HG02981 (cell line): ENCODE data around the gene AUTS2.

ENCODE experiments used
- ATAC-seq: cut with Tn5 transposase; IDR thresholded peaks from one replicate; pipeline ENCODE4 v1.9.1; 2021; ENCODE audit warnings: mild to moderate bottlenecking, moderate library complexity; ENCODE audit not compliant: unreplicated experiment

Gene AUTS2

DNA sequence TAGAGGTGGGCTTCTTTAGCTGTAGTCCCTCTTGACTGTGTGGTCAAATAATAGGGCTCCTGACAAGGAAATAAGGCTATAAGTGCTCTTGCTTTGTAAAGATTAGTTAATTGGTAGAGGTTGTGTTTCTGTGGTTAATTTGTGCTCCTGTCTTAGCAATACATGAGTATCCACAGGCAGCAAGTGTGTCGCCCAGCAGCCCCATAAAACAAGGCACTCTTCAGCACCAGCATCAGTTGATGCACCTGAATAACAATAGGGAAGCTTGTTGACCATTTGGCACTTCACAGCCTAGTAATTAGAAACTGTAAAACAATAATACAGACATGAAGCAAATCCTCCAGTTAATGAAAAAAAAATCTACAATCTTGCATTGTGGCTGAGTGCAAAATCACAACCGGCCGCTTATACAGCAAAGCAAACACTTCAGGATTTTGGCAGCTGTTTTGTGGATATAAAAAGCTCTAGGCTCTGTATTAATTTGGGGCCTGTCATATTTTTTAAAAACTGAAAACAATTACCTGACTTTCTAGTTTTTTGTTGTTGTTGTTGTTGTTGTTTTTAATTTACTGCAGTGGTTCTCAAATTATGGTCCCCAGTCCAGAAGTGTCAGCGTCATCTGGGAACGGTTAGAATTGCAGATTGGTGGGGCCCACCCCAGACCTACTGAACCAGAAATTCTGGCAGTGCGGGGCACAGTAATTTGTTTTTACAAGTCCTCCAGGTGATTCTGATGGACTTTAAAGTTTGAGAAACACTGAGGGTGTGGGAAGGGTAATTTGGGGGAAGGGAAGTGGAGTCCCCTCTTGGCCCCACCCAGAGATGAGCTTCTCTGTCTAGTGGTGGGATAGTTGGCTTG is 56.8 kb downstream of the AUTS2 start:
- ATAC-seq: no peak

DNA sequence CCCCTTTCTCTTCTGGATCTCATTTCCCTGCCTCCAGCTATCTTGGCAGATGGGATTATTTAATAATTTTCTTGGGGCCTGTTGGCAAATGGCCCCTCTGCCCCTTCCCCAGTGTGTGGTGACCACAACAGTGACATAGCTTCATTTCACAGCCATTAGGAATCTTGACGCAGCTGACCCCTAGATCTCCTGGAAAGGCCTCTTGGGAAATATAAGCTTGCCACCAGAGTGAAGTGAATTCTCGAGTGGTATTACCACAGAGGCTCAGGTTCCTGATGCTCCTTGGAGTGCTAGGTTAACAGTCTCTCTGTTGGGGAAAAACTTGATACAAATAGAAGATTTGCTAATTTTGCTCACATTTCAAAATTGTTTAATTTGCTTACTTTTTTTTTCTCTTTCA is 57.8 kb downstream of the AUTS2 start:
- ATAC-seq: no peak

DNA sequence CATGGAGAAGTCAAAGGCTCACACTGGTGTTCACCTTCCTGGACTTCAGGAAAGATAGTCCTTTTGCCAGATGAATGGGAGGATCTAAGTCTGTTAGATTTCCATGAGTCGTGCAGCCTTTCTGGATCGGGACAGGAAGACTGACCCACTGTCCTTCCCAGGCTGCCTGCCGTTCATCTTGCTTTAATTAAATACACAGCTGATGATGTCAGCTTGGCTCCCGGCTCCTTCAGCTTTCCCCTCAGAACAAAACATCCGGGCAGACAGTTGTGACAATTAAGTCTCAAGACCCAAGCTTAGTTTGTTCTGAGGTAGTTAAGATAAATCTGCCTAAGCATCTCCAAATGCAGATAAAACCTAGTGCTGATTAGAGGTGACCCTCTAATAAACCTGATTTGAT is 58.6 kb downstream of the AUTS2 start:
- no peak for ATAC-seq

DNA sequence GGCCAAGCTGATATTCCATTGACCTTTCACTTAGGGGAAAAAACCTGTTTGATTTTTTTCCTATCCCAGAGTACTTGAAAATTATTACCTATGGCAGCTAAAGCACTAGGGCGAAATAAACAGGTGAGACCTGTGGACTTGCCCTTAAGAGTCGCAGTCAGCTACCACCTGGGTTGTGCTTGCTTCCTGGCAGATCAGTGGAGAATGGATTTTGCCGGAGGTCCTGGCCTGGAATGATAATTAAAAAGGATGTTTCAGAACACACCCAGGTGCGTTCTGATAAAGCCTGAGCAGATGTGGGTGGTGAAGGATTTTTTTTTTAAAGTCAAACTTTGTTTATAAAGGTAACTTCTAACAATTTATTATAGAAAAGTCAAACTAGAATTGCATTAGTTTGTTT is 59.1 kb downstream of the AUTS2 start:
- no peak for ATAC-seq

DNA sequence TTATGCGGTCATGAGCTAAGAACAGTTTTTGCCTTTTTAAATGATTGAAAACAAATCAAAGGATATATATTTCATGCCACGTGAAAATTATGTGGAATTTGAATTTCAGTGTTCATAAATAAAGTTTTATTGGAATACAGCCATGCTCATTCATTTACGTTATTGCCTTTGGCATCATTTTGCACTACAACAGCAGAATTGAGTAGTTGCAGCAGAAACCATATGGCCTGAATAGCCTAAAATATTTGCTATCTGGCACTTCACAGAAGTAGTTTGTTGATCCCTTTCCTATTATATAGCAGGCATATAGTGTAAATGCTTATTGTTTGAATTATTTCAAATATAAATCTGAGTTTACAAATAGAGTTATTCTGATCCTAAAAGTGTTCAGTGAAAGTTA is 59.7 kb downstream of the AUTS2 start:
- no peak for ATAC-seq

DNA sequence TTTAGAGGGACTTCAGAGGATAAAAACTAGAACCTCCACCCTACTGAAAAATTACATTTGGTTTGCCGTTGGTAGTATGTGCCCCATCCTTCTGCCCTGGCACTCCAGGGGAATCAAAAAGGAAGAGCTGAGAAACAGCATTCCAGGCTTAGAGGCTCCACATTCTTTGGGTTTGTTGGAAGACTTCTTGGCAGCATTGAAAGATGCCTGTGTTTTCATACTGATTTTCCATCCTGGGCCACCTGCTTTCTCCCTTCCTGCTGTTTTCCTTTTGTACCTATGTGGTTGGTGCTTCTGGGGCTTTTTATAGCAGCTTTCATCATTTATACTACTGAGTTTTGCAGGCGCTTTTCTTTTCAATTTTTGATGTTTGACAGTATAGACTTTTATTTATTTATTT is 61.7 kb downstream of the AUTS2 start:
- no peak for ATAC-seq

DNA sequence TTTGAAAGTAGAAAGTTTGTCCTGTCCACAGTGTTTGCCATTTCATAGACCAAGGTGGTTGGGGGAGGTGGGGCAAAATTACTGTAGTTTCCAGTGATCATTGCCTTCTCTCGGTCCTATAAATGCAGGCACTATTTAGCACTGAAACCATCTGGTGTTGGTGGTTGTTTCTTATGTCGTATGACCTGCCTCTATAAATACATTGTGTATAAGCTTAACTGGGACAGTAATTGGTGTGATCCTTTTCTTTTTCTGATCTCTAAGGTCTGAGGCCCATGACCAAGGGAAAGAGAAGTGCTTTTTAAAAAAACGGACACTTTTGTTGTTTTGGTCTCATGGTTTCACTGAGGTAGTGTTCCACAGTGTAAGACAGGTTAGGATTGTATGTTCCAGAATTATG is 63.1 kb downstream of the AUTS2 start:
- no peak for ATAC-seq

DNA sequence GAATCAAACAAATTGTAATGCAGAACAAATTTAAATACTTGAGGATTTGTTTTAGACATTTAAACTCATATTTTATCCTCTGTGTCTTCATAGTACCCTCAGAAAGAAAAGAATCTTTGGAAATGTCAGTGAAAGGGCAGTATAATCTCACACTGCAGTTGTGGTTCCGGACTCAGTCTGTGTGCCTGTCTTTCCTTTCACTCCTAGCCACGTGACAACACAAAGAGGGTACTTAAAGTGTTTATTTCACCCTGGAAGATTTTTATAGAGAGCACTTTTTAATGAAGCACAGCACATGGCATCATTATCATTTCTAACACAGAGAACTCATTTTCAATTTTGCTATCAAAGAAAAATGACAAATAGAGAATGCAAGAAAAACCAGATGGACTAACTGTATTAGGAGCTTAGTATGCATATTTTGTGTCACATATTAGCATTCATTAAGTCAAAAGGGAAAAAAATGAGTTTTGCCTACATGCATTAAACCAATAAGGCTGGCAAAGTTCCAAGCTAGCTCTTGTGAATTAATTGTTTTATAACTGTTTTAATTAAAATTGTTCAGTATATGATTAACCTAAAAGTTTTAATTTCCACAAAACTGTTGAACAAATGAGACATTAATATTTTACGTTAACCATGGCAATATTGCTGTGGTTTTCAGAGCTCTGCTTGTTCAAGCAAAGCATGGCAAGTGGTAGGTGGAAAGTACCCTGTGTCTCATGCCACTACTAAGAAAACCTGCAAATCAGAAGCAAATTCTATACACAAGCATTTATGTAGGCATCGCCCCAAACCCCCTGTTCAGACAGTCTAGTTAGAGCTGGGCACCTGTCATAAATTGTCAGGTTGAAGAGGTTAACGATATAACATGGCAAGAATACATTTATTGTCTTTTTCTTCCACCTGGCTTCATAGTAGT is 65.9 kb downstream of the AUTS2 start:
- peak; percentile 57 for ATAC-seq

DNA sequence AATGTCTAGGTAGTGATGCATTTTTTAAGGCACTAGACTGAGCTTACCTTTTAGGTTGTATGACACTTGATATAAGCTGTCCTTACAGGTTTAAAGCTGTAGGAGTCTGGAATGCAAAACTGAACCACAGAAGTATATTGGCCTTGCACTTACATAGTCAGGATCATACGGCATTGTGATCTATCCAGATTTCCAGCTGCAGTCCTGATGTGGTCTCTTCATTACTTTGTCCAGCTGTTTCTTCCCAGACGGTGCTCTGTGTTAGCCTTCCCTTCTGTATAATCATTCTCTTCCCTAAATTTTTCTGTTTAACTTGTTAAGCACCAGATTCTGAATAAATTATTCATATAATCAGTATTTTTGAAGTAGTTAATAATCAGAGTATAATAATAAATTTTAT is 67.1 kb downstream of the AUTS2 start:
- no peak for ATAC-seq

DNA sequence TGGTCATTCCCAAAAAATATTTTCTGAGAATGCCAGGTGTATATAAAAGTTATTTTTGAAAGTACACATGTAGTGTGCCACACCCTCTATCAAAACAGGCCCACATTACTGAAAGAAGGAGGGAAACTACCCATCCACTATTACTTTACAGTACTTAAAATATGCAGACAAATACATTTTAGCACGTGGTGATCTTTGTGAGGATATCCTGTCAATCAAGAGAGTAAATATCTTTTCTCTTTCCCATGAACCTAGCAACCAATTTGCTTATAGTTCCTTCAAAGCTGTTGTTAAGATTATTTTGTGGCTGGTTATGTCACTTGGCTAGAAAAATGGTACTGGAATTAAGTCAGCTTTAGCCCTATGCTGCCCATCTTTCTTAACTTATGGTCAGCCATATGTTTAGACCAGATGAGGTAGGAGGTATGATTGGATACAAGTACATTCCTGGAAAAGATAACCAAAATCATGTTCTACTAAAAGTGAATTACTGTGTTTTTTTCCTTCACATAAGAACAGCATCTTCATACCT is 70.1 kb downstream of the AUTS2 start:
- no peak for ATAC-seq

DNA sequence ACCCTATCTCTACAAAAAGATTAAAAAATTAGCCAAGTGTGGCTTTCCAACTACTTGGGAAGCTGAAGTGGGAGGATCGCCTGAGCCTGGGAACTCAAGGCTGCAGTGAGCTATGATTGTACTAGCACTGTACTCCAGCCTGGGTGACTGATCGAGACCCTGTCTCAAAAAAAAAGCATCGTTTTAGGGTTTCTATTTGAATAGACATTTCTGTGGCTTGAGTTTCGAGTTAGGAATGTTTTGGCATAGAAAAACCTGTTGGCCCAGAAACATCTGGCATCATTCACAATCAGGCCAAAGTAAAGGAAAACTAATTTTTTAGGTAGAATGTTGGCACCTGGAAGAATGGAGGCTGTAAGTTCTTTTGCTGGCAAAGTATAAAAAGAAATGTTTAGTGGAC is 72.4 kb downstream of the AUTS2 start:
- ATAC-seq: no peak

DNA sequence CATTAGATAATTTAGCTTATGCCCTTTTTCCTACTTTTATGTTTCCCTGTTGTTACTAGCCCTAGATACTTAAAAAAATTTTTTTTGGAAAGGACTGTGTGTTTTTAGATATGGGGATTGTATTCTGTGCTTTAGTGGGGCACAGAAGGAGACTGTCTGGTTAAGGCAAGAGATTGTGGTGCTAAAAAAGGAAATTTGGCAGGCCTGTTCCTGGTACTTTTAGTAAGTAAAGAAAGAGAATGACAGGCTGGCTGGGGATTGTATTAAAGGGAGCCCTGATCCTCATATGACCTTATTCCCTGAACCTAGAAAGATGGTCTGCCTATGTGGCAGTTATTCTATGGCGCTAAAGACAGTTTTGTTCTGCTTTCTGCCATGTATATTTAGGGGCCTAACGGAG is 74.8 kb downstream of the AUTS2 start:
- no peak for ATAC-seq

DNA sequence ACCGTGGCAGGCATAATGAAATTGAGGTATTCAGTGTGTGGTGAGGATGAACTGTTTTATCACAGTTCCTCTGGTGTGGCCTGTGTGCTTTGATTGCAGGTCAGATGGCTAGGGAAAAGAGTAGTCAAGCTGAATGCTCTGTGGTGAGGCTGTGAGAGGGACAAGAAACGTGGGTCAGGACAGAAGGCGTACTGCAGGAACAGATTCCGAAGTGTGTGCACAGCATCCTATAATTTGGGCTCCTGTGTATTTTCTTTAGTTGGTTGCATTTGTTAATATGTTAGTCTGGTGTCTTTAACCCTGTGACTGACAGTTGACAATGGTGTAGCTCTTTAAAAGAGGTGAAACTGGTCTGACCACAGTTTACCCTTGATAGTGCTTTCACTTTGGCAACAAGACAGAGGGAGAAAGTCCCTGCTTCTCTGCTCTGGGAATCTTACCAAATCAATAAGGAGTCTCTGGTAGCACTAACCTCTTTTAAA is 76.5 kb downstream of the AUTS2 start:
- ATAC-seq: peak; percentile 79

DNA sequence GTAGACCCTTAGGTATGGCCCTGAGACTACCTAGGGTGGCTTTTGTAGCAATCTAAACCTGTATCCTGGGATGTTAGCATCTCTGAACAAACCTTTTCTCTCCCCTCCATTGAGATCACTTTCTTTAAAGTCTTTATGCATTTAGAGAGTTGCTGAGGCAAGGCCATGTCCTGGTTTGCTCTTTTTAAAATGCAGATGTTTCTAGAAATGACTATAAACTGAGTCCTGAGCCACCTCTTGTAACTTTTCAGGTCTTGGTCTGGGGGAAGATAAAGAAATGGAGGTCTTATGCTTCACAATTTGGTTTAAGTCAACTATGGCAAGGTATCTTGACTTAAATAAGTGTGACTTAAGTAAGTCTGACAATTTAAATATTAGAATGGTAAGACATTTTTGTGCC is 78.0 kb downstream of the AUTS2 start:
- no peak for ATAC-seq

DNA sequence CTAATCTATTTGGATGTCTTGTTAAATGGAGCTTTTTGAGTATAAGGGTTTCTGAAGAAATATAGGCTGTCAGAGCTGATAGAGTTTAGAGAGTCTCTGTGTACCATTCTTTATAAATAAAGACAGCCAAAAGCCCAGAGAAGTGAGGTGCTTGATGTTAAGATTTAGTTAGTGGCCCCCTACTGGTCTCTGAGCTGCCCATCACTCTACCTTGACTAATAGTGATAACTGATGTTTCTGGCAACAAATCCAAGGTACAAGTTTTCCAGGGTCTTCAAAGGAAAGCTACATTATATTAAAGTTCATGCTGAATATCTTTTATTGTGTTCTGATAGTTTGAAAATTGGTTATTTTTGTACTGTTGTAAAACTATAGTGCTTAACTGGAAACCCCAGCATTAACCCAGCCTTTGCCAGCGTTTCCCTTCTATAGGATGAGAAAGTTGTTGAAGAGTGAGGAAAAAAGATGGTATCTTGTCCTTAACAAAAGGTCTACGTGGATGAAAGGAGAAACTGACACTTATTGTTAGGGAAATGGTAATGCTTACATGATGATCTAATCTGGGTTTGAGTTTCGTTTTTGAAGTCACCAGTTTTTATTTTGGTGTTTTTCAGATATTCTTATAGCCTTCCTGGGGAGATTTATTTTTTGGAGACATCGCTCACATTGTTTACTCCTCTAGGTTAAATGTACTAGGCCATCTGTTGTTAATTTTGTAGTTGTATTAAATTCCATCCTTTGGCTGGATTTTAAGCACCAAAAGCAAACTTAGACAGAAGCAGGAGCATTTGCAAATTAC is 79.0 kb downstream of the AUTS2 start:
- ATAC-seq: no peak

DNA sequence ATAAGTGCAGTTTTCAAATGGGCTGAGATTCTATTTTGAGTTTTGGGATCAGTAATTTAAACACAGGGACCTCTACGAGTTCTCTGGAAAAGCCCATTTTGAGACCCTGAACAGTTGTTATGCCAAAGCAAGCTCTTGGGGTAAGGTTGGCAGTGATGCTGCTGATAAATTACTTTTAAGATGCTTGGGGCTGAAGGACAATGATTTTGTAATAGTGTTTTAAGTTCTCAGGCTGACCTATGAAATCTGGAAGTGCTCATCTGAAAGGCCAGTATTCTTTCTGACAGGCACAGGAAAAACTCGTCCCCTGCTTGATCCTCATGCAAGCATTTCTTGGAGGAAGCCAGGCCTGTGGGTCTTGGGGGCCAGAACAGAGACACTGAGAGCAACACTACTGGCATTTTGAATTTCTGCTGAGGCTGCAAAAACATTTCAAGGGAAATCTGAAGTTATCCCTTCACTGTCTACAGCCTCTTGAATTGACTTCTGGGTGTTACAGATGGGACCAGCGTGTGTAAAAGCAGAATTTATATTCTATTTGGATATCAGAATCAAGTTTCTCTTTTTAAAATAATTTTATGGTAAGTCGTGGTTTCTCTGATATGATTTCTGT is 79.7 kb downstream of the AUTS2 start:
- no peak for ATAC-seq

DNA sequence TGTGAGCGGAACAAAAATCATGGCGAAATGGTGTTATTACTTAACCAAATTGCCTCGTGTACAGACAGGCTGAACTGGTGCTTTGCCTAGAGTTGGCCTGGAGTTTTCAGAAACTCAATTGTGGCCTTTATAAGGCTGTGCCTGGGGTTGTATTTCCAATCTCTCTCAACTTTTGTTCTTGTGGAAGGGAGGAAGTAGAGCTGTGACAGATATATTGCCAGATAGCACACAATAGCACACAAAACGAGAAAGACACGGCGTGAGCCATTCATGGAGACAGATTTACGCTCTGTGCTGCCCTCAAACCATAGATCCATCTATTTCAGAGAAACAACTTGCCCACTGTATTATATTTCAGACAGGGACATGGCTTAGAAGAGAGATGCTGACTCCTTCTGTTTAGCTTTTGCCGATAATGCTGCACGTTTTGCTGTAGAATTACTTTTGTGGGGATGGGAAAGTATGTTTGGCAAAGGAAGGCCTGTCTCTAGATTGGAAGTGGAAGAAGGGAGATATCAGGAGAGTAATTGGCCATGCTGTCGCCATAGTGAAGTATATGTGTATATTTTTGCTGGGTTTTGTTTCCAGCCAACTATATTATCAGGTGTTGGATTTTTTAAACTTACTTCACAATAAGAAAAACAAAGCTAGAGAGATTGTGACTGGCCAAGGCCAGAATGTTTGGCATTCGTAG is 80.4 kb downstream of the AUTS2 start:
- no peak for ATAC-seq

DNA sequence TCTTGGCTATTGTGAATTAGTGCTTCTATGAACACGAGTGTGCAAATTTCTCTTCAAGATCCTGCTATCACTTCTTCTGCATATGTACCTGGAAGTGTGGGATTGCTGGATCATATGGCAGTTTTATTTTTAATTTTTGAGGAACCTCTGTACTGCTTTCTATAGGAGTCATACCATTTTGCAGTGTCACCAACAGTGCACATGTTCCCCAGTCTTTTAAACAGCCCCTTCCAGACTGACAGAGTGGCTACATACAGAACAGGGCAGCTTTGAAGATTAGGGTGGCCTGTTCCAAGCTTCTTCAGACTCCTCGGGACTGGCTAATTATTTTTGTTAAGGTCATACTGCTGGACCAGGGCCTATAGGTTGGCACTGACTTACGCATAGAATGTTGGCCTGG is 82.9 kb downstream of the AUTS2 start:
- ATAC-seq: no peak

DNA sequence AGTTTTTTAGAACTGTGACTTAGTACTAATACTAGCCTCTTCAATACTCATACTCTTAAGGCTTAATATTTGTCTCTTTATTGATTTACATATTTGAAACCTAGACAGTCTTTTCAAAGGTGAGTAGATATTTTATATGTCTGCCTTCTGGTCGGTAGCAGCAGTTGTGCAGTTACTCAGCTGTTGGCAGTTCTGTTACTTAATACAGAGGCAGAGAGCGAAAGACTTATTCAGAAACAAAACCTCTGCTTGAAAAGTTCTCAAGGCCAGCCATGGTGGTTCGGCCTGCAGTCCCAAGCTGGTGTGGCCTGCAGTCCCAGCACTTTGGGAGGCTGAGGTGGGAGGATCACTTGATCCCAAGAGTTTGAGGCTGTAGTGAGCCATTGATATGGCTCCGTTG is 84.2 kb downstream of the AUTS2 start:
- ATAC-seq: no peak

DNA sequence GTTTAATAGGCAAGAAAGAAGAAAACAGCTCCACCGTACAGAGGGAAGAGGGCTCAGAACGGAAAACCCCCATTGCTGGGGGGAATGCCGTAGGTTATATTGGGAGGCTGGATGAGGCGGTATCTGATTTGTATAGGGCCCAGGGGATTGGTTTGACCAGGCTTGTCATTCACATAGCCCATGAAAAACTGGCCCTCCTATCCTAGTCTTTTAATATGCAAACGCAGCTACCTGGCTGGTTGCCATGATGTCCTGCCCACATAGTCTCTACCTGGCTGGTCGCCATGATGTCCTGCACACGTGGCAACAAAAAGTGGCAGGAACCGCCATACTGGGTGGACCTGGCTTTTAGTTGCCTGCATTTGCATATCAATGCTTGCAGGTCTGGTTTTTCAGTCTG is 84.7 kb downstream of the AUTS2 start:
- no peak for ATAC-seq
